Stimulated activated CD4-positive, alpha-beta T cell treated with anti-CD3 and anti-CD28 coated beads, Interleukin-15, amount 100 ng/mL, for 24 hours (primary cell): ENCODE results near the gene C2orf76.

Source experiments
- DNase-seq: peaks from one replicate; pipeline ENCODE4 v3.0.0-alpha.2; 2020

The C2orf76 gene

DNA sequence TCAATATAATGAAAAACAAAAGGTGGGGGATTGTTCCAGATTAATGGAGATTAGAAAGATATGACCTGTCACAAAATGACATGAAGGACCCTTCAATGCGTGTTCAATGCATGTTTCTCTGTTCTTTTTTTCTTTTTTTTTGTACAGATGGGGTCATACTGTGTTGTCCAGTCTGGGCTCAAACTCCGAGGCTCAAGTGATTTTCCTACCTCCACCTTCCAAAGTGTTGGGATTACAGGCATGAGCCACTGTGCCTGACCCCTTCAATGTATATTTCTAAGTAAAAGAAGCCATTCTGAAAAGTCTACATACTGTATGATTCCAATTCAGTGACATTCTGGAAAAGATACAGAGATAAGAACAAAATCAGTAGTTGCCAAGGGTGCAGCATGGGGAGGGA lies 32.8 kb downstream of the C2orf76 start:
- DNase-seq: no peak

DNA sequence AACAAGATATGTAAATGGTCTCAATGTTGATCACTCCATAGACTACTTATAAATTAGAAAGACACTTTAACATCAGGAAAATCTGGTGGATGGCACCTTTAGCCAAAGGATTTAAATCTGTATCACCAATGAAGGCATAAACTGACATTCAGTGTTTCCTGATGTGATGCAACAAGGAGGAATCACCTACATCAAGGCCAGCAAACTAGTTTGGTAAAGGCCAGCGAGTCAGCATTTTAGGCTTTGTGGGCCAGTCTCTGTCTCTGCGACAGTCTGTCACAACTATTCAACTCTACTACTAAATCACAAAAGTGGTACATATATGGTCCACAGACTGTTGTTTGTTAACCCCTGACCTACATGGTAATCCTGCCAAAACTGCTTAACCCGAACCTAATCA lies 33.3 kb downstream of the C2orf76 start:
- DNase-seq: no peak

DNA sequence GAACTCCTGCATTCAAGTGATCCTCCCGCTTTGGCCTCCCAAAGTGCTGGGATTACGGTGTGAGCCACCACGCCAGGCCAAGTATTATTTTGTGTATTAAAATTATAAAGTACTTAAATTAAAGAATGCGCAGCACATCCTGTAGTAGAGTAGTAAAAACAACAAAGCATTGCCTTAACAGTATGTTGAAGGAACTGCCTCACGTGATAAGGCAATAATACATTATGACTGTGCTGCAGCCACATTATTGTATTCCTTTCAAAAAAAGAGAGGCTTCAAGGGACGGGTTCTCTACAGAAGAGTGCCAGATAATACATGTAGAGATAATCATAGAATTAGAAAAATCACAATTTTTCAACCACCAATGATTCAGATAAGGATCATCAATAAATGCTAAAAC lies 33.7 kb downstream of the C2orf76 start:
- DNase-seq: no peak

DNA sequence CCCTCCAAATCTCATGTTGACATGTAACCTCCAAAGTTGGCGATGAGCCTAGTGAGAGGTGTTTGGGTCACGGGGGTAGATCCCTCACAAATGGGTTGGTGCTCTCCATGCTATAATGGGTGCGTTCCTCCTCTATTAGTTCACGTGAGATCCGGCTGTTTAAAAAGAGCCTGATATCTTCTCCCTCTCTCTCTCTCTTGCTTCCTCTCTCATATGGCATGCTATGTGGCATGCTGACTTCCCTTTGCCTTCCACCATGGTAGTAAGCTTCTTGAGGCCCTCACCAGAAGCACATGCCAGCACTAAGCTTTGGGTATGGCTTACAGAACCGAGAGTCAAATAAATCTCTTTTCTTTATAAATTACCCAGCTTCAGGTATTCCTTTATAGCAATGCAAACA lies 39.2 kb downstream of the C2orf76 start:
- no peak for DNase-seq

DNA sequence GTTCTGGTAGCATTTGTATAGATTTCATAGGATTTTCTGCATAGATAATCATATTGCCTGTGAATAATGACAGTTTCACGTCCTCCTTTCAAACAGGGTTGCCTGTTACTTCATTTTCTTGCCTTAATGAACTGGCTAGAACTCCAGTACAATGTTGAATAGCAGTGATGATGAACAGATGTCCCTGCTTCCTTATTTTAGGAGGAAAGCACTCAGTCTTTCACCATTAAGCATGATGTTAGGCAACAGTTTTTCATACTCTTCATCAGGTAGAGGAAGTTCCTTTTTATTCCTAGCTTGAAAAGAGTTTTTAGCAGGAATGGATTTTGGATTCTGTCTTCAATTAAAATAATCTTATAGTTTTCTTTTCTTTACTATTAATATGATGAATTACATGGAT lies 39.7 kb downstream of the C2orf76 start:
- no peak for DNase-seq

DNA sequence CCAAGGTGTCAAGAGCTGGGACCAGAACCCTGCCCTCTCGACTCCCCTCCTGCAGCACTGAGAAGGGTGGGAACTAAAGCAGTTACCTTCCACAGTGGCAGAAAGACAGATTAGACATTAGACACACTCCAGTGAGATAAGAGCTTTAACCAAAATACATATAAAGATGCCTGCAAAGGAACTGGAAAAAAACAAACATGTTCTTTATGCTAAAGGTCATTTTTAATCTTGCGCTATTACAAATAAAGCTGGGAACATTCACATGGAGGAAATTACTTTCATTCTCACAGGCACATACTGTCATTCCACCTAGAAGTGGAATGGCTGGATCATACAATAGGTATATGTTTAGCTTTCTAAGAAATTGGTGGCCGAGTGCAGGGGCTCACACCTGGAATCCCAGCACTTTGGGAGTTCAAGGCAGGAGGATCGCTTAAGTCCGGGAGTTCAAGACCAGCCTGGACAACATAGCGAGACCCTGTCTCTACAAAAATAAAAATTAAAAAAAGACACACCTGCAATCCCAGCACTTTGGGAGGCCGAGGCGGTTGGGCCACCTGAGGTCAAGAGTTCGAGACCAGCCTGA lies 41.9 kb downstream of the C2orf76 start:
- DNase-seq: no peak

DNA sequence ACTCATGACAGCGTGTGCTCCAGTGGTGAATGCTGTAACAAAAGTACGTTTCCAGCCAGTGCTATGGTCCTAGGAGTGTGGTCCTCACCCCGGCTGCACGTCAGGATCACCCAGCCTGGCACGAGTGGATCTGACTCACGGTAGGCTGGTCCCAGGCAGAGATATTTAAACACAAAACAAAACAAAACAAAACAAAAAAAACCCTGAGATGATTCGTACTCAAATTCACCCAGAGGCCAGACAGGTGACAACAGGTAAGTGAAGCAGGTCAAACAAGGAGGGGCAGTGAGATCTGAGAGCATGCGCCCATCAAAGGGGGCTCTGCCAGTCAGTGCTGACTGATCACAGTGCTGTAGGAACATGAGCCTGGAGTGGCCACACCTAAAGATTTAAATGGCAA lies 43.2 kb downstream of the C2orf76 start:
- no peak for DNase-seq

DNA sequence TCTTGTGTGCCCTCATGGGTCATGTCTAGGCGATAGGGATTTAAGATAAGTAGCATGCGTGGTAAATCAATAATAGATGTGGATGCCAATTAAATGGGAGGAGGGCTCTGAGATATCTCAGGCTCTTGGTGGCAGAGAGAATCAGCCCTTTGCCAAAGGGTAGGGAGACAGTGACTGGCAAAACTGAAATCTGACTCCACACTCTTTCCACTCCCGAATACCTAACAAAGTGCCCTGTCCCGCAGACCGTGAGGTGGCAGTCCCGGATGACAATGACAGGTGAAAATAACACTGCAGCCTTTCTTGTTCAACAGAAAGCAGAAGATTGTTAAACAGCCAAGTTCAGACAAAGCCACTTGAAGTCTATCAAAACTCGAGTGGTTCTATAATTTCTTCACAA lies 47.0 kb downstream of the C2orf76 start:
- no peak for DNase-seq

DNA sequence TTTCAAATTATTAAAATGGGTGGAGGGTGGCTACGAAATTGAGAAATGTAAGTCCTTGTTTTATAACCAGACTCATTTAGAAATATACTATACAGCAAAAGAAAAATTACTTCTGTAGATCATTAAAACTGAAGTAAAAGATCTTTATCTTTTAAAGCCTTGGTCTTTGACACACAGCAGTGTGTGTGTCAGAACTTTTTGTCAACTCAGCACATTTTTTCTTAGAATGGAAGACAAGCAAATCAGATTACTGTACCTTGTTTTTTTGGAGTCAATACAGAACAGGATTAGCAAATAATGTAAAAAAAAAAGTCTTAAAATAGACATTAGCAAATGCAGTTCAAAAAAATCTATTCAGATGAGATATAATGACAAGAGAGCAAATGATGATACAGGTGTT lies 49.1 kb downstream of the C2orf76 start:
- no peak for DNase-seq

DNA sequence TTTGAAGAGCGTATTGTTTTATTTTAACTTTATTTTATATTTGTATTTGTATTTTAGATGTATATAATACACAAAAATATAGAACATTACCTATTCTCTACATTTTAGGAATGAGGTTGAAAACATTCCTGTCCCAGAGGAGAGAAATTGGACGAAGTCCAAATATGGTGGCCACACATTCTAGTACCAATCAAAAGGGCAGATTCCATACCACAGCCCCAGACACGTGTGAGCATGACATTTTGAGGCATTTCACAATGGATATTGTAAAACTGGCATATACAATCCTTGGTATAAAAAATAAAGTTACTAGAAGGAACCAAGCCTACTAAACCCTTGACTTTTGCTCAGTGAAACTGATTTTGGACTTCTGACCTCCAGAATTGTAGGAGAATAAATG lies 50.6 kb downstream of the C2orf76 start:
- DNase-seq: no peak

DNA sequence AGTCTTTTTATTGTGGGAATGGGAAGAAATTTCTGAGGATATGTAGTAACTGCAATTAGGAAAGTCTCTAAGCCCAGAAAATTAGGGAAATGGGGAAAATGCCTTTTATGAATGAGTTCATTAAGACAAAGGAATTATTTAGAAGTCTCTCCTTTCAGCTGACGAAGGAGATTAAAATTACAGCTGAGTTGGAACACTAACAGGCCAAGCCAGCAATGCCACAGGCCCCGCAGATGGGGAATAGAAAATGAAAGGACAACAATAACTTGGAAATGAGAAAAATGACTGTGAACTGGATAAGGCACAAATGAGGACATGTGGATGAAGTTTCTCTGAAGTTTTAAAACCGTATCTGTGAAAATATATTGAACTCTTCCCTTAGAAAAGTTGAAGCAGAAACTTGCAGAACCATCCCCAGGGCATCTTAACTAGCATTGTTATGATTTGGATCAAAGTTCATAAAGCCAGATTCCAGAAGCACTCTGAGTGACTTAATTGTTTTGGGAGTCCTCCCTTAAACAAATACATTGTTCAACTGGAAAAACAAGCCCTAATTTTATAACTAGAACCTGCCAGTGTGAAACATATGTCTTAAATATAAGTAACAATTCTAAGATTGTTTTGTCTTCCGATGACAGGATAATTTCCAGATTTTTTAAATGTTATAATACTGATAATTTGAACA lies 51.3 kb downstream of the C2orf76 start:
- DNase-seq: no peak

DNA sequence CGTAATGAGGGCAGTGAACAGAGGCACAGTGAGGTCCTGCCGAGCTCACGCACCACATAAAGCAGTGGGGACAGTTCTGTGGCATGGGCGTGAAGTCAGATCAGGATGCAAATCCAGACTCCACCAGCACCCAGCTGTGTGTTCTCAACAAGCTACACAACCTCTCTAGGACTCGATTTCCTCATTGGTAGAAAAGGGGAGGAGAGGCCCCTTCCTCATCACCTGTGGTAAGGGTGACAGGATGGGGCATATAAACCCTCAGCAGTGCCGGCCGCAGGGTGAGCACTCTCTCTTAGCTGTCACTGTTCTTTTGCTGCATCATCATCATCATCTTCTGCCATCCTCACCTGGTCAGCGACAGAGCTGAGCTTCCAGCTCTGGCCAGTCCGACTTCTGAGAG lies 54.8 kb downstream of the C2orf76 start:
- no peak for DNase-seq

DNA sequence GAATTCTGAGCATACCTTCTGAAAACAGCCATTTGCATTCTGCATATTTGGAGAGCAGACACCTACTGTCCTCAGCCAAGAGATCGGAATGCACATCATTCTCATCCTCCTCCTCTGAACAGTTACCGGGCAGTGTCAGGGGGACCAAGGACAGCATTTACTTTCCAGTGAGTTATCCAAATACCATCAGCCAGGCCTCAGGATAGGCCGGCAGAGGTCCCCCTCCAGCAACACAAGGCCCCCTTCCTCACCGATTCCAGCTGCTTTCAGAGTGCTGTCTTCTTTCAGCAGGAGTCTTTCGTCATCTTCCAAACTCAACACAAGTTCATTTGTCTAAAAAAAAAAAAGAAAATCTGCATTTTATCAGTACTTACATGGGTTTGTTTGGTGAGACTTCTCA lies 55.3 kb downstream of the C2orf76 start:
- DNase-seq: no peak

DNA sequence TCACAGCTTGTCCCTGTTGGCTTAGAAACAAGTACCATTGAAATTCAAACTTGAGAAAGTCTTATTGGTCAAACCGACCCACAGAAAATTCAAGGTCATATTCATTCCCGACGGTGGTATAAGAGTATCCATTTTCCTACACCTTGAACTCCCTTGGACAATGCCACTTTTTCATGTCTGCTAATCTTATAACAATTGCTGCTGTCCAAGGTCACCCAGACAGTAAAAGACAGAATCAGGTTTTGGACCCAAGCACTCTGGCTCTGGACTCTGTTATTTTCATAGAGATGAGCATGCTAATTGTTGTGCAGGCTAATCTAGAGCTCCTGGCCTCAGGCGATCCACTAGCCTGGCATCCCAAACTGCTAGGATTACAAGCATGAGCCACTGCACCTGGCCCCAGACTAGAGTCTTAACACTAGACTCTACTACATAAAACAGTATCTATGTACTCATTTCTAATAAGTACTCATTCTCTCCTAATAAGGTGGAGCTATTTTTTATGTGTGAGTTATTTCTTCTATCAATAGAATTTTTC lies 57.8 kb downstream of the C2orf76 start:
- no peak for DNase-seq

DNA sequence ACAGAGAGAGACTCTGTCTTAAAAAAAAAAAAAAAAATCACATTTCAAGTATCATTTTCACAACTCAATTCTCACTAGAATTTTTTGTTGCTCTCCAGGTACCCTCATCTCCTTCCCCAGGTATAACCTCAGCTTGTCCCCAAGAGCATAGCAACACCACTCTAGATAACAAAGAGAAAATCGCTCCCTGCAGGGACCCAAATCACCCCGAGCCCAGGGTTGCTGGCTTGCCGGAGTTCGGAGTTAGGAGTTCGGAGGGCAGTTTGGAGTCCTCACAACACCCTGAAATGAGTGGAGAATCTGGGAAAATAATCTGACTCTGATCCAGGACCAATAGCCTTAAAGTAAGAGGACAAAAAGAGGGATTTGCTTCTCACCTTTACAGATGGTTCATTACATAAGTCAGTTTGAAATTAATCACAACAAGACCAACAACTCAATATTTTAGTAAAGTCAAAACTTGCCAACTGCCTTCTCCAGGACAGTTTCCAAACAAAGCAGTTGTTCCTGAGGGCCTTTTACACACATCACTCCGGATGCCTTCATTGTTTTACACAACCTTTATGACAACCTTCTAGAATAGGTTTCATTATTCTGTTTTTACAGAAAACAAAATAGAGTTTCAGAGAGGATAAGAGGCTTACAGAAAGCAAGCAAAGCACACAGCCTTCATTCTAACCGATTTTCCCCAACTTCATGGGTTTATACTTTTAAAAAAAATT lies 59.1 kb downstream of the C2orf76 start:
- no peak for DNase-seq

DNA sequence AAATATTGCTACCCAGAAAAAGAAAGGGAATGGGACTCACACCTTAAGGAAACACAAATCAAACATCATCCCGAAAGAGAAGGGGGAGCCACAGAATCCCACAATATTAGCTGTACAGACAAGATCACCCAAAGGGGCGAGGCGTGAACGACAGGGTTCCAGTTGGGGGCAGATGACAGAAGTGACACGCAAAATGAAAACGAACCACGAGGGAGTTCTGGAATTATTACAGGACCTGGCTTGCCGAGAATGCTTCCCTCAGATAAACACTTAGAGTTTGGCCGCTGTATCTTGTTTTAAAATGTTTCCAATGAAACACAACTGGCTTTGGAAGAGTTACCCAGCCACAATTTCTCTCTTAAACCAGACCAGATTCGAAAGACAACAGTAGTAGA lies 60.4 kb downstream of the C2orf76 start:
- DNase-seq: no peak

DNA sequence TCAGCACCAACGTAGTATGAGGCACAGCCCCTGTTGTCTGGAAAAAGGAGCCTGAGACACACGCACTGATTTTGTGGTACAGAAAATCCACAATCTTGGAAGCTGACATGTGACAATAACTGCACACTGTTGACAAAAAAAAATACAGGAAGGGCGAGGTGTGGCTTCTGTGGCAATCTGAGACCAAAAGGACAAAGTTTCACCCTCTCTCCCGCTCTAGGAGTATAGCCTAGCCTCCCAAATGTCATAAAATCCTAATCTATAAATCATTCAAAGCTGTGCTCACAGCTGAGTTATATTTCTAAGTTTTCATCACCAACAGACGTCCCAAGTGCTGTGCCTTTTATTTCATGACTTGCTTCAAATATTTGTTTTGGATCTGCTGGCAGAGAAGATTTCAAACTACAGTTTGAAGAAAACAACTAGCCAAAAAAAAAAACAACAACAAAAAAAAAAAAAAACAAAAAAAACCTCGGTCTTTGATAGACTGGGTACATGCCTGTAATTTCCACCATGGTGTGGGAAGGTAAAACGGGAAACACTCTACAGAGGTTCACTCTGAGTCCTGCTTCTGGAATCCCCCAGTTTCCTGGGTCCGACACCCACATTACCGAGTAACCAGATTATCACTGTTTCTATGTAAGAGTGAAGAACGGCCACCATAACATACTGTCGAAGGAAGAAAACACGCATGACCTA lies 61.0 kb downstream of the C2orf76 start:
- no peak for DNase-seq

DNA sequence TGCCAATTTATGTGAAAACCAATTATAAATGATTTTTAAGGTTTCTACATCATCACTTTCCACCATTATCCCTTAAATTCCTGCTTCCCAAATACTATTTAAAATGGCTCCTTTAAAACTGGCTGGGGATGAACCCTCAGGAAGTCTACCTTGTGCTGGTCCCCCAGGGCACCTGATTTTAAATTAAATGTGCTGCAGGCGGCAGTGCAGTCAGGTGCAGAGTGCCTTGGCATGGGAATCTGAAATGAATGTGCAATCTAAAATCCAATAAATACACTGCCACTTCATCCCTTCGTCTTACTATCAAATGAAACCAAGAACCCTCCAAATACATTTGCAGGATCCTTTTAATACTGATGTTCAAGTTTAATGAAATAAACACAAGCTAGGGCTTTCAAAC lies 61.8 kb downstream of the C2orf76 start:
- DNase-seq: no peak

DNA sequence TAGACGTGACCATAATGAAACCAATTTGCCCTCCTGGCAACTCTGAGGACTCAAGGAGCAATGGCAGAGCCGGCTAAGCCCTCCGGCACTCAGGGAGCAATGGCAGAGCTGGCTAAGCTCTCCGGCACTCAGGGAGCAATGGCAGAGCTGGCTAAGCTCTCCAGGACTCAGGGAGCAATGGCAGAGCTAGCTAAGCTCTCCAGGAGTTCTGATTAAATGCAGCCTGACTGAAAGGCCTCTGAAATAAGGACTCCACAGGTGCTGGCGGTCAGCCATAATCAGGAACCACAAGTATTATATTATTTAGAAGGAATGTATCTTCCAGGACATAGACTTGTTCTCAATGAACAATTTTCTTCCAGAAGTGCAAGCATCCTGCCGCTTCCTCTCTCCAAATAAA lies 65.2 kb downstream of the C2orf76 start:
- no peak for DNase-seq

DNA sequence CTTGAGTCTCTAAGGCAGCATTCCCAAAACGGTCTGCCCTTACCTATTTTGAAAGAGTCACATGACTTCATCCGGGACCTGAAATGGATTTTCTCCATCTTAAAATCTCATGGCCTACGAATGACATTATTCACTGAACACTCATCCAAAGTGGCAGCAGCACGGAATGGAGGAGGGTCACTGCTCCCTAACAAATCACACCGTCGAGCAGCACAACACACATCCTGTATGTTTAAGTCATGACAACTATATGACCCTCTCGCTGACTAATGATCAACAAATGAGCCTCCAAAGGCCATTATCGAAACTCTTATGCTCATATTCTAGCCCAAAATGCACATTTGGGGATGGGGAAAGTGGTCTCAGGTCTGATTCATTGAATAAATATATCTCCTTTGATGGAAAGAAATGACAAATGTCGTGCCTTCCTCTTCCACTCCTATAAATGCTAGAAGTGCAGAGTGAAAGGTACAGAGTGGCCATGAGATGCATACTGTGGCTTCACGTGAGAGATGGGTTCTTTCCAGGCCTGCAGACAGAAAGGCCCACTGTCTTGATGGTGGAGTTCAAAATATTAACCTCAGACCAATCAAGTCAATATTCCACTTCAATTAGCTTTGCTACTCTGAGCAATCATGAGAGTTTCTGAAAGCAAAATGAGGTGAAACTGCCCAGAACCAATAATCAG lies 70.8 kb downstream of the C2orf76 start:
- DNase-seq: no peak

DNA sequence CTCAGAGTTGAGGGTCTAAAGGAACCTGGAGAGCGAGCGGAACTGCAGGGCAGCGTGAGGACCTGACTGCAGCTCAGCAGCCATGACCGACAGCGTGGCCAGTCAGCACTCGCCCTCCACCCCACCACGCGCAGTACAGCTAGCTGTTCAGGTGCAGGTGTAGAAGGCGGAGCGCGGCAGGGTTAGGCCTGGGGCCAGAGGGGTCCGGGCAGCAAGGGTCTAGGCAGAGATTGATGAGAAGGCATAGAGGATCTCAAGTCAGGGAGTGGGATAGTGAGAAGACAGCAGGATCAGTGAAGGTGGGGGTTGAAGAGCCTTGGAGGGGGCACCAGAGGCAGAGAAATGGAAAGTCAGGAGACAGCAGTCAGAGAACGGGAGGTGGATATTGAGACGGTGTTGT lies 72.0 kb downstream of the C2orf76 start:
- no peak for DNase-seq

DNA sequence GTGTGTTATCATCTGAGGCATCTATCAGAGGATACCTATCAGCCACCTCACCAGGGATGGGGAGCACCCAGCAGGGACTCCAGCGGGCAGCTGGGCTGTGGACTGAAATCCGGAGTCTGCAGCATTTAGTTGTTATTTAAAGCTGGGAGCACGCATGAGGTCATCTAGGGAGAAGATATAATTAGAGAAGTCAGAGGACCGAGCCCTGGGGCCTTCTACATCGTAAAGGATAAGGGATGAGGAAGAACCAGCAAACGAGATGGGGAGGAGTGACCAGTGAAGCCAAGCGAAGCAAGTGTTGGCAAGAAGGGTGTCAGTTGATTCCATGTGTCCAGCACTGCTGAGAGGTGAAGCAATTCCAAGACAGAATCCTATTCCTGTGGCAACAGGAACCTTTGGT lies 72.7 kb downstream of the C2orf76 start:
- no peak for DNase-seq

DNA sequence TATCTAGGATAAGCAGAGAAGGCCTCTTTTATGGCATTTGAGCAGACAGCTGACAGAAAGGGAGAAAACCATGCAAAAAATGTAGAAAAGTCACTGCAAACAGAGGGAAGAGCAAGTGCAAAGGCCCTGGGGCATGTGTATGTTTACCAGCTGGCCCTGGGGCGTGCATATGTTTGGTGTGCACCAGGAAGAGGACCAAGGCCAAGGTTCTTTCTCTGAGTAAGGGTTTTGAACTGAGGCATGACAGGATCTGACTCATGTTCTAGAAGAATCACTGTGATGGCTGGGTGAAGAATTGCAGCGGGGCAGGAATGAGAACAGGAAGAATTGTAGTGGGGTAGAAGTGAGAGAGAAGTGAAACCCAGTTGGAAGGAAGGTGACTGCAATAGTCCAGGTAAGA lies 73.4 kb downstream of the C2orf76 start:
- DNase-seq: no peak
